GM20000 (cell line): ENCODE measurements around the gene SHANK3.
"Not testable (repeated sequence)": the region's sequence is repeated elsewhere in the genome, so short reads cannot be mapped to it uniquely, and the experiment has no call there.

Experiments
- DNase-seq: peaks from one replicate; pipeline ENCODE4 v3.0.0; 2012; ENCODE audit warnings: low spot score
- TF ChIP-seq, protein P1 (sequence below): IDR thresholded peaks from 2 replicates; pipeline ENCODE4 v1.5.1; 2012; ENCODE audit warnings: mild to moderate bottlenecking, control low read depth; ENCODE audit errors: extremely low read depth, missing control alignments

Gene SHANK3

DNA sequence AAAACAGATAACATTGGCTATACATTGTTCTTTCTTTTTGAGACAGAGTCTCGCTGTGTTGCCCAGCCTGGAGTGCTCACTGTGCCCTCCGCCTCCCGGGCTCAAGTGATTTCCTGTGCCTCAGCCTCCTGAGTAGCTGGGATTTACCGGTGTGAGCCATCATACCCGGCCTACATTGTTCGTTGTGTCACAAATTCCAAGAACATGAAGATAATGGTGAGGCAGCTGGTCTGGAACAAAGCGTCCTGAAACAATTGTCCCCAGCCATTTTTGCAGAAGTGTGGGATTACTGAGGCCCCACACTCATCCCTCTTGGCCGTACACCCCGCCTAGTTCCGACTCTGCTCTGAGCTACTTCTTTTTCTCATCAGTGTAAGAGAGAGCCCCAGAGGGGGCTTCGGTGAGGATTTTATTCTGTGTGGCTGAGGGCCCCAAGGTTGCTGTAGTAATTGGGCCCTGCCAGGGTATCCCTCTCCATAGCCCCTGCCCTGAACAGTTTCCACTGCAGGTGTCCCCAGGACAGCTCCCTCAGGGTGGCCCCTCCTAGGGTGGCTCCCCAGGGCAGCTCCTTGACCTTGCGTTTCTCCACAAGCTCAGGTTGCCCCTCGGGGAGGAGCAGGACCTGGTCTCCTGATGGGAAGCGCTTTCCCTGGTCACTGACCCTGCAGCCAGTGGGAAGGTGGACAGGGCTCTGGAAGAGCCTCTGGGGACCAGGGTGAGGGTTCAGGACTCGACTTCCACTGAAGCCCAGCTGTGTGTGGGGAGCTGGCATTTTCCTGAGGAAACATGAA, 31.6 kb upstream of the SHANK3 start:
- TF ChIP-seq, protein P1, sequence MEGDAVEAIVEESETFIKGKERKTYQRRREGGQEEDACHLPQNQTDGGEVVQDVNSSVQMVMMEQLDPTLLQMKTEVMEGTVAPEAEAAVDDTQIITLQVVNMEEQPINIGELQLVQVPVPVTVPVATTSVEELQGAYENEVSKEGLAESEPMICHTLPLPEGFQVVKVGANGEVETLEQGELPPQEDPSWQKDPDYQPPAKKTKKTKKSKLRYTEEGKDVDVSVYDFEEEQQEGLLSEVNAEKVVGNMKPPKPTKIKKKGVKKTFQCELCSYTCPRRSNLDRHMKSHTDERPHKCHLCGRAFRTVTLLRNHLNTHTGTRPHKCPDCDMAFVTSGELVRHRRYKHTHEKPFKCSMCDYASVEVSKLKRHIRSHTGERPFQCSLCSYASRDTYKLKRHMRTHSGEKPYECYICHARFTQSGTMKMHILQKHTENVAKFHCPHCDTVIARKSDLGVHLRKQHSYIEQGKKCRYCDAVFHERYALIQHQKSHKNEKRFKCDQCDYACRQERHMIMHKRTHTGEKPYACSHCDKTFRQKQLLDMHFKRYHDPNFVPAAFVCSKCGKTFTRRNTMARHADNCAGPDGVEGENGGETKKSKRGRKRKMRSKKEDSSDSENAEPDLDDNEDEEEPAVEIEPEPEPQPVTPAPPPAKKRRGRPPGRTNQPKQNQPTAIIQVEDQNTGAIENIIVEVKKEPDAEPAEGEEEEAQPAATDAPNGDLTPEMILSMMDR: no peak
- DNase-seq: no peak

DNA sequence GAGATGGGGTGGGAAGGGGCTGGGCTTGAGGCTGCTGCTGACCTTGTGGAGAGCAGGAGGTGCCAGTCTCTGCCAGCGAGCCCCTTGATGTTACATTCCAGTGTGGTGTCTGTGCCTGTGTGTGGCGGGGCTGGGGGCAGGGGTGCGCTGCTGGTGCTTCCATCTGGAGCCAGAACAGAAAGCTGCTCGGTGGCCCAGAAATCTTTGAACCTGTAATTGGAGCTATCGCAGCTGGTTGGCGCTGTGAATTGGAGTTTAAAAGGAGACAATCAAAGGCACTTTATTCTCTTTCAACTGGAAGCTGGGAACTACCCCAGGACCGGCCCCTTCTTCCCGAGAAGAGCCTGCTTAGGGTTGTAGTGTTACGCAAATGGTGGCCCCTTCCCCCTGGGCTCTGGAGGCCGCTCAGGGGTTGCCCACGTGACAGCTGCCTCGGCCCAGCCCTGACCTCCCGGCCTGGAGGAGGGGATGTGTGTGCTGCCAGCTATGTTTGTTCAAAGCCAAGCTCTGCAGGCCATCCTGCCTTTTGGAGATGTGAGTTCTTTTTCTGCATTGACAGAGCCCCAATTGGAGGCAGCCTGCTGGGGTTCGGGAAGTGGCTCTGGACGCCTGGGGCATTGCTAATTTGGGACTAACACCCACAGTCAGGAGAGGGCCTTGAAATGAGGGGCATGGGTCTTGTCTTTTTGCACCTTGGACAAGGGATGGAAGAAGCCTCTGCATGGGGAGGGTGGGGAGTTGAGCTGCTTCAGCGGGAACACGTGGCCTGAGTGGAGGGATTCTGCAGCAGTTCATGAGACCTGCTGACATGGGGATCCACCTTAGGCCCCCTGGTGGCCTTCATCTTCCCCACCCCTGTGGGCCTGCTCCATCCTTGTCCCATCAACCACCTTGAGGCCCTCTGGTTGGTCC, 30.7 kb upstream of the SHANK3 start:
- TF ChIP-seq, protein P1: no peak

DNA sequence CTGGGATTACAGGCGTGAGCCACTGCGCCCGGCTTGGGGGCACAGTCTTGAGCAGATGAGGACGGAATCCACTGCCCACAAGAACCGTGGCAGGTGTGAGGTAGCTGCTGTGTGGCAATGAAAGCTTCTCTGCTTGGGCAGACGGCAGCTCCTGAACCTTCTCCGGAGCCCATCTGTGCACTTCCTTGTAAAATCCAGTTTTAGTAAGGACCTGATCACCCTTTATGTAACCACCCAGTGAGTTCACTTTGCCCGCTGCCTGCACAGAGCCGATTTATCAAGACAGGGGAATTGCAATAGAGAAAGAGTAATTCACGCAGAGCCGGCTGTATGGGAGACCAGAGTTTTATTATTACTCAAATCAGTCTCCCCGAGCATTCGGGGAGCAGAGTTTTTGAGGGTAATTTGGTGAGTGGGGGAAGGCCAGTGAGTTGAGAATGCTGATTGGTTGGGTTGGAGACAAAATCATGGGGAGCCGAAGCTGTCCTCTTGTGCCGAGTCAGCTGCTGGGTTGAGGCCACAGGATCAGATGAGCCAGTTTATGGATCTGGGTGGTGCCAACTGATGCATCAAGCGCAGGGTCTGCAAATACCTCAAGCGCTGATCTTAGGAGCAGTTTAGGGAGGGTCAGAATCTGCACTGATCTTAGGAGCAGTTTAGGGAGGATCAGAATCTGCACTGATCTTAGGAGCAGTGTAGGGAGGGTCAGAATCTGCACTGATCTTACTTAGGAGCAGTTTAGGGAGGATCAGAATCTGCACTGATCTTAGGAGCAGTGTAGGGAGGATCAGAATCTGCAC, 29.4 kb upstream of the SHANK3 start:
- DNase-seq: not testable (repeated sequence)

More for the DNA sequence above, 30.7 kb upstream of the SHANK3 start:
- DNase-seq: no peak

DNA sequence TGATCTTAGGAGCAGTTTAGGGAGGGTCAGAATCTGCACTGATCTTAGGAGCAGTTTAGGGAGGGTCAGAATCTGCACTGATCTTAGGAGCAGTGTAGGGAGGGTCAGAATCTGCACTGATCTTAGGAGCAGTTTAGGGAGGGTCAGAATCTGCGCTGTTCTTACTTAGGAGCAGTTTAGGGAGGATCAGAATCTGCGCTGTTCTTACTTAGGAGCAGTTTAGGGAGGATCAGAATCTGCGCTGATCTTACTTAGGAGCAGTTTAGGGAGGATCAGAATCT, 28.9 kb upstream of the SHANK3 start:
- not testable (repeated sequence) for DNase-seq

DNA sequence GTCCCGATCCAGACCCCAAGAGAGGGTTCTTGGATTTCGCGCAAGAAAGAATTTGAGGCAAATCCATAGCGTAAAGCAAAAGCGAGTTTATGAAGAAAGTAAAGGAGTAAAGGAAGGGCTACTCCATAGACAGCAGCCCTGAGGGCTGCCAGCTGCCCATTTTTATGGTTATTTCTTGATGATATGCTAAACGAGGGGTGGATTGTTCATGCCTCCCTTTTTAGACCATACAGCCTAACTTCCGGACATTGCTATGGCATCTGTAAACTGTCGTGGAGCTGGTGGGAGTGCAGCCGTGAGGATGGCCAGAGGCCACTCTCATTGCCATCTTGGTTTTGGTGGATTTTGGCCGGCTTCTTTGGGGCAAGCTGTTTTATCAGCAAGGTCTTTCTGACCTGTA, 19.4 kb upstream of the SHANK3 start:
- TF ChIP-seq, protein P1: no peak
- no peak for DNase-seq

DNA sequence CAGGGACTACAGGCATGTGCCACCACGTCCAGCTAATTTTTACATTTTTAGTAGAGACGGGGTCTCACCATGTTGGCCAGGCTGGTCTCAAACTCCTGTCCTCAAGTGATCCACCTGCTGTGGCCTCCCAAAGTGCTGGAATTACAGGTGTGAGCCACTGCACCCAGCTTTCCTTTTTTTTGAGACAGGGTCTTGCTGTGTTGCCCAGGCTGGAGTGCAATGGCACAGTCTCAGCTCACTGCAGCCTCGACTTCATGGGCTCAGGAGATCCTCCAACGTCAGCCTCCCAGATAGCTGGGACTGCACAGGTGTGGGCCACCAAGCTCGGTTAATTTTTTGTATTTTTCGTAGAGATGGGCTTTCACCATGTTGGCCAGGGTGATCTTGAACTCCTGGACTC, 18.0 kb upstream of the SHANK3 start:
- DNase-seq: not testable (repeated sequence)

DNA sequence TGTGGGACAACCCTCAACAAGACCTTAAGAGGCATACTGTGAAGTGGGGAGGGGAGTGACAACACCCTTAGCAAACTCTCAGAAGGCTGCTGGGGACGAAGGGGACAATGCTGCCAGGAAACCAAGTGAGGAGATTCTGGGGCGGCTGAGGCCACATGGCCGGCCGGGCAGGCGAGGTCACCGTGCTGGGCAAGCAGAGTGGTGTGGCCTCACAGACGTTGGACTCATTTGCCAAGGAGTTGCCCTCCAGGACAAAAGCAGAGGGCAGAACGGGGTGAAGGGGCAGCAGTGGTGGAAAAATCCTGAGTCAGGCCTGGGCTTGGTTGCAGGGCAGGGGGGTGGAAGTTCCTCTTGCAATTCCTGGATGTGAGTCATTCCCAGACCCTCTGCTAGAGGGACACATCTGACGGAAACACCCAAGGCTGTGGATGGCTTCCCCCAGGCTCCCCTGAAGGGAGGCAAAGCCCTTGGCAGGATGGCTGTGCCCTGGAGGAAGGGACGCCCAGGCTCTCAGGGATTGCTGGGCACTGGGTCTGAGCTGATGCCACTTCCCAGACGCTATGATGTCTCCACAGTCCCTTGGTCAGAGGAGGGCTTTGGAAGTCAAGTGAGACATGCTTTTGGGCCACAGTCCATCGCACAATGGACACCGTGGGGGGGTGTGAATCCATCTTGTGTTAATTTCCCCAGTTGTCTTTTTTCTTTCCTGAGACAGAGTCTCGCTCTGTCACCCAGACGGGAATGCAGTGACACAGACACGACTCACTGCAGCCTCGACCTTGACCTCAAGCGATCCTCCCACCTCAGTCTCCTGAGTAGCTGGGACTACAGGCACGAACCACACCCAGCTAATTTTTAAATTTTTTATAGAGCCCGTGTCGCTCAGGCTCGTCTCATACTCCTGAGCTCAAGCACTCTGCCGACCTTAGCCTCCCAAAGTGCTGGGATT, 16.2 kb upstream of the SHANK3 start:
- TF ChIP-seq, protein P1: no peak
- DNase-seq: no peak

DNA sequence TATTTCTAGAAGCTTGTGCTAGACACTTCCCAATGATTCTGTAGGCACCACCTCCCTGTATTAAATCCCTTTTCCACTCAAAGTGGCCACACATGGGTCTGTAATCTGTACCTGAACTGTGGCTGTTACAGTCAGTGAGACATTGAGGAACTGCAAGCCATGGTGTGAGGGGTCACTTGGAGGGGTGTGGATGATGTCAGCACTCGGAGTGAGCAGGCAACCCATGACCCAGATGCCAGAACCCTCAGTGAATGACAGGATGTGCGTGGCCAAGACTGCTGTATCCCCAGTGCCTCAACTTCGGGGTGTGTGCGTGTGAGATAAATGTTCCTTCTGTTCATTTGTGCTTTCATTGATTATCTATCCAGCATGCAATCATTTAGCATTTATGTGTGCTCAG, 14.7 kb upstream of the SHANK3 start:
- TF ChIP-seq, protein P1: no peak

DNA sequence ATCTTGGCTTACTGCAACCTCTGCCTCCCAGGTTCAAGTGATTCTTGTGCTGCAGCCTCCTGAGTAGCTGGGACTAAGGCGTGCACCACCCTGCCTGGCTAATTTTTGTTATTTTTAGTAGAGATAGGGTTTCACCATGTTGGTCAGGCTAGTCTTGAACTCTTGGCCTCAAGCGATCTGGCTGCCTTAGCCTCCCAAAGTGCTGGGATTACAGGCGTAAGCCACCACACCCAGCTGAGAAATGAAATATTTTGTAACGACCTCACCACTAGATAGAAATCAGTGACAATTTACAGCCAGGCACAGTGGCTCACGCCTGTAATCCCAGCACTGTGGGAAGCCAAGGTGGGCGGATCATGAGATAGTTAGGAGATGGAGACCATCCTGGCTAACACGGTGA, 12.9 kb upstream of the SHANK3 start:
- not testable (repeated sequence) for DNase-seq

More for the DNA sequence above, 14.7 kb upstream of the SHANK3 start:
- DNase-seq: no peak
